Stimulated activated CD4-positive, alpha-beta T cell treated with anti-CD3 and anti-CD28 coated beads, Interleukin-1b, Interleukin-23, amount 100 ng/mL, for 24 hours (primary cell): ENCODE results near the gene KCNH4.
"Not testable (repeated sequence)": the region's sequence is repeated elsewhere in the genome, so short reads cannot be mapped to it uniquely, and the experiment has no call there.

ENCODE experiments used
- DNase-seq, 4 experiments: peaks; one replicate each; pipeline ENCODE4 v3.0.0-alpha.2; 2020; ENCODE audit warnings: low read depth in 4 of 4, low spot score in 1 of 4

The KCNH4 gene

GRCh38 chr17:42193969-42194899 lies 13.3 kb upstream of the KCNH4 start, which contains the start of gene GHDC:
Gene GHDC (minus strand): TSS chr17:42194494. CDS start chr17:42193581, 913 bp downstream.
- DNase-seq: peak; percentile 56 to 71 (median 66)

- no peak for DNase-seq
These were observed 12.4 kb upstream of the KCNH4 start for GRCh38 chr17:42193216-42193968.

- DNase-seq: no peak
These were observed 11.5 kb upstream of the KCNH4 start for GRCh38 chr17:42192189-42193126.

GRCh38 chr17:42191275-42191608 lies 10.3 kb upstream of the KCNH4 start:
- no peak for DNase-seq

GRCh38 chr17:42190491-42191274 lies 9.7 kb upstream of the KCNH4 start:
- DNase-seq: no peak

GRCh38 chr17:42189651-42189965 lies 8.7 kb upstream of the KCNH4 start:
- DNase-seq: no peak

GRCh38 chr17:42188749-42189650 lies 8.1 kb upstream of the KCNH4 start:
- DNase-seq: no peak

GRCh38 chr17:42187833-42188232 lies 6.9 kb upstream of the KCNH4 start:
- no peak for DNase-seq

- not testable (repeated sequence) for DNase-seq
These were observed 5.2 kb upstream of the KCNH4 start for GRCh38 chr17:42186191-42186590.

- DNase-seq: no peak
These were observed 4.6 kb upstream of the KCNH4 start for GRCh38 chr17:42185621-42185930.

- DNase-seq: no peak
These were observed 4.0 kb upstream of the KCNH4 start, which contains the start of gene HCRT for GRCh38 chr17:42184713-42185620. Gene HCRT (minus strand): TSS chr17:42185452. CDS start chr17:42185365, 87 bp downstream.

GRCh38 chr17:42183741-42184711 lies 3.1 kb upstream of the KCNH4 start:
- DNase-seq: peak; percentile 46 to 72 (median 66)

GRCh38 chr17:42182927-42183734 lies 2.2 kb upstream of the KCNH4 start:
- no peak for DNase-seq

- no peak for DNase-seq
These were observed 887 bp upstream of the KCNH4 start for GRCh38 chr17:42181851-42182207.

- DNase-seq: no peak
These were observed 476 bp downstream of the KCNH4 start for GRCh38 chr17:42180411-42180921.

- no peak for DNase-seq
These were observed 981 bp downstream of the KCNH4 start for GRCh38 chr17:42179911-42180410.
